Measurements from ENCODE around the gene PSMB3. TPM values are rescaled to one million over a fixed set of nuclear protein-coding genes. Genes with fewer than 3 reads are reported as not detected.
A peak's percentile ranks its signal among the peaks of the same experiment; 100 is the strongest.

The PSMB3 gene
- total RNA-seq, 1 experiment from 2014 or later: 233 TPM

DNA sequence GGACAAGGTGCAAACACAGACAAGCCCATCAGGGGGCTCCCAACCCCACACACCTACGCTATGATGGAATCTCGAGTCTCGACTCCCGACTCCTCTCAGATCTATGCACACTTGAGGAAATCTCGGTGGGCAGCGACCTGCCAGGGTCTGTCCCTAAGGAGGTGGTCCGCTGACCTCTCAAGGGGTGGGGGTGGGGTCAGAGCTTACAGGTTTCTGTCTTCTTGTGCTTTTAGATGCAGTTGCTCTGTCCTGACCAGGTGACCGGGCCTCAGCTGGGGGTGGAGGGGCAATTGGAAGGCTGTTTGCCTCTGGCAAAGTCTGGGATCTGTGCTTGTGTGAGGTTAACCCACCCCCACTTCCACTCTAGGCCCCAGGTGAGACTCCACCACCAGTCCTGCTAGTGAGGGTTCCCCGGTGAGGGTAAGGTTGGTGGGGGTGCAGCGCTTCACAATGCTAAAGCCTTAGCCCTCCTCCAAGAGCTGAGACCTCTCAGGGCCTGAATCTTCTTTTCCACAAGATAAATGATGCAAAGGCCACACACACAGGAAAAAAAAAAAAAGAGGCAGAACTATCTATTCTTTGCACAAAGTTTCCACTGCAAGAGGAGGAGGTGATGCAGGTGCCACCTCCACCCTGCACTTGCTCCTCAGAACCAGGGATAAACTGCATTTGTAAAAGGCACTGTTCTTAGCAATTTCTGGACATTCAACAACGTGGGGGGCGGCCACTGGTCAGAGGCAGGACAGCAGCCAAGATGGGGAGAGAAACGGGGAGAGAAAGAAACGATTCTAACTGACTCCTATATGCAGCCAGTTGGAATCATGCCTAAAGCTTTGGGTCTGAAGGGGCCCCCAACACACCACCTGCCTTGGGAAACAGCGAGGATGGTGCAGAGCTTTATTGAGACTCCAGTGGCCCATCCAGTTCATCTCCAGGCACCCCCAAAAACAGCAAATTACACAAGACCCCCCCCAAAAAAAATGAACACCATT lies 18.3 kb upstream of the PSMB3 start:
- no peak for DNase-seq (ENCODE audit: low read depth)

DNA sequence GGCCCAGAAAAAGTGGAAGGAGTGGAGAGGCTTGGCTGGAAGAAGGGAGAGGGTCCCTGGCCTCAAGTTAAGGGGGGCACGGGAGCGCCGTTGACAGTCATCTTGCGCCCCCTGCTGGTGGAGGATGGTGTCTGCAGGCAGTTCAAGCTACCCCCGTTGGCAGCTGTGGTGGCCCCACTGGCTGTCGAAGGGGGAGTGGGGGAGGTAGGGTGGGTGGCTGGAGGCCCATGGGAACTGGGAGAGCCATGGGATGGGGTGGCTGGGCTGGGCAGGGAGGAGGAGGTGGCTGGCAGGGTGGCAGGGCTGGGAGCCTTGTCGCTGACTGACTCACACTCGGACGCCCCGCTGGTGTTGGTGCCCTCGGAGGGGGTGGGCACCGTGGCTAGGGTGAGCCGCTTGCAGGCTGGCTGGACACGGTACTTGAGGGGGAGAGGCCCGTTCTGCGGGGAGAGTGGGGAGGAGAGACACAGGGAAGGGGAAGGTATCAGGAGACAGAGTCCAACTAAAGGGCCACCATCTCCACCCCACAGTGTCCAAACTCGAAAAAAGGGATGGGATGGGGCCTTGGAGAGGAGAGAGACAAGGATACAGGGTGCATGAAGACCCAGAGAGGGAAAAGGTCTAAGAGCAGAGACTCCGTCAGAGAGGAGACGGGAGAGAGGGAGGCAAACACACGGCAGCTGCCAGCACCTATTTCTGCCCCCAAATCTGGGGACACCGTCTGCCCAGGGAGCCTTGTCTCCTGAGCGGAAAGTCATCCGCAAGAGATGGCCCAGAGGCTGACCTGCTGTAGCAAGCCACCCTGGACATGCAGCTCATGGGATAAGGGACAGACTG lies 17.2 kb upstream of the PSMB3 start:
- no peak for DNase-seq (ENCODE audit: low read depth)

DNA sequence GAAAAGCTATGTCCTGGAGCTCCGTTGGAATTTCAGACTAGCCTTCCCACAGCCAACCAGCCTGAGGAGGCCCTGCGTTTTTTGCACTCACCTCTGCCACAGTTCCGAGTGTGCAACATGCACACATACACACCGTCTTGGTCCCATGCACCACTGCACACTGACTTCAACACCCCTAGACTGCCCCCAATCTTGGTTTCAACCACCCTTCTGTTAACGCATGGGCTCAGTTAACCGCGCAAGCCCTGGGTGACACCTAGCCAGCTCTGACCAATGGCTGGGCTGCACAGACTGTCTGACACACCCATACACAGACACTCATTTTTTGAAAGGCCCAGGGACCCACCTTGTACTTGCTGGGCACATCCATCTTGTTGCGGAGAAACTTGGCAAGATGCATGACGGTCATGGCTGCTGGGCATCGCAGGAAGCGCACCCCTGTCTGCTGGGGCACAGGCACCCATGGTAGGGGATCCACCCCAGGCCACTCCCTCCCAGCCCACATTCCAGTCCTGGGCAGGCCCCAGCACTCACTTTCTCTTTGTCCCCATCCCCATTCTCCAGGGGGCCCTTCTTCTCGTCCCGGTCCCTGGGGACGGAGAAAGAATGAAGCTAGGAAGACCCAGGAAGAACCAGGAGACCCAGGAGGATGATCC lies 14.4 kb upstream of the PSMB3 start:
- no peak for DNase-seq (ENCODE audit: low read depth)

DNA sequence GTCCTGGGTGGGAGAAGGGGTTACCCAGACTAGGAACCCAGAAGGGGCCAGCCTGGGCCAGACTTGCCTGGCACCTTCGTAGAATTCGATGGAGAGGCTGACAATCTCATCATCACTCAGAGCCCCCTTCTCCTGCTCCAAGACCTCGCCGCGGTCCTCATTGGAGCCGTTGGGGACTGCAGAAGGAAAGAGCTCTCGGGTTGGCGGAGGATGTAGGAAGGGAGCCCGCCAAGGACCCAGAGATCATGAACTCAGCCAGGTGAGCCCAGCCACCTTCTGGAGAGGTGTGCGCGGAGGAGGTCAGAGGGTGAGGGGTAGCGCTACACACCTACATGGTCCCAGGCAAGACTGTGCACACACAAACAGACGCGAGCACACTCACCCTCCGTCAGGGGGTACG lies 13.9 kb upstream of the PSMB3 start:
- no peak for DNase-seq (ENCODE audit: low read depth)

DNA sequence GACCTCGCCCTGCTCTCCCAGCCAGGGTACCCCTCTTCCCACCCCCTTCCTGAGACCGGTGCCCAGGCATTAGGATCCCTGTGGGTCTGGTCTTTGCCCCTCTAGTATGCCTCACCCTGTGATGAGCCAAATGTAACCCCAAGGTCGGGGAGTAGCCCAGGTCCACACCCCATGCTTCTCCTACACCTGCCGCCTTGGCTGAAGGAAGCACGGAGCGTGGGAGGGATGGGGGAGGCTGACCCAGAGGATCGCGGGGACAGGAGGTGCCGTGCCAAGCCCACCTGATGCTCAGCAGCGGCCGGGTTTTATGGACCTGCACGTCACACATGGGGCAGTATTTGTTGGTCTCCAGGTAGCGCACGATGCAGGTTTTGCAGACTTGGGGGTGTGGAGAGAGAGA lies 13.2 kb upstream of the PSMB3 start:
- no peak for DNase-seq (ENCODE audit: low read depth)

DNA sequence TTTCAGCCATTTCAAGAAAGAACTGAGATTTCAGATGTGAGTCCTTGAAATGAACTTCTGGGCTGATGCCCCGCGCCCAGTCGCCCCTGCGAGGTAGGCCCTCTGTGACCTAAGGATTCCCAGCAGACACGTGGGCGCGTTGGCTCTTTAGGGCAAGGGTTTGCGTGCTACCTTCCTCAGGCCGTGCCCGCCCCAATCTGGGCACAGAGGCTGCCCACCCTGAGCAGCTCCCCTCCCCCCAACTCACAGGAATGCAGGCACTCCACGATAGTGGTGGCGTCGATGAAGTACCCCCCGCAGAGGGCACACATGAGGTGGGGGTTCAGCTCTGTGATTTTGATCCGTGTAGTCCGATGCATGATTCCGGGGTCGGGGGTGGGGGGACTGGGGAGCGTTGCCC lies 12.5 kb upstream of the PSMB3 start:
- no peak for DNase-seq (ENCODE audit: low read depth)

DNA sequence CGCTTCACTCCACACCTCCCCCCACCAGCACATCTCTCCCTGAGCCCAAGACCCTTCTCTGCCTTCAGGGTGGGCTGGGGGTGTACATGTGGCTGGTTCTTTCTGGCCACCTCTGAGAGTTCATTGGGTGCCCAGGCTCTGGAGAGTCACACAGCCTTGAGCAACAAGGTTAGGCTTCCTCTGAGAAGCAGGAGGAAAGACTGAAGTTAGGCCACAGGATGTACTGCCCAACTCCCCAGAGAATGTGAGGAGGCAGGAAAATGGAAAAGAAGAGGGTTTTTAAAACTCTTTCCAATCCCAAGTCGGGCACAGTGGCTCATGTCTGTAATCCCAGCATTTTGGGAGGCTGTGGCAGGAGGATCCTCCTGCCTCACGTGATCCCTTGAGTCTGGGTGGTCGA lies 11.7 kb upstream of the PSMB3 start:
- no peak for DNase-seq (ENCODE audit: low read depth)

DNA sequence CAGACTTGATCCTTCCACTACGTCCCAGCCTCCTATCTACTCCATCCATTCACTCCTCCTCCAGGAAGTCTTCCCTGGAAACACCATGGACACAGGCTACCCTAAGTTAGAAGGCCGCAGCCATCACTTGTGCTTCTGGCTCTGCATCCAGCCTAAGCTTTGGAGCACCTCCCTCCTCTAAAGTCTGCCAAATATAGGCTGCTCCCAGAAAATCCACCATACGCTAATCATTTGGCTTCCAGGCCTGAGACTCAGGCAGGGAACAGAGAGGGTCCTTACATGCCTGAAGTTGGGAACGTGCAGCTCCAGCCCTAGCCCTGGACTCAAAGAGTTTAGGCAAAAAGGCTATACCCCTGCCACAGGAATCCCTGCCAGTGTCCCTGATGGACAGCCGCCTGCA lies 11.1 kb upstream of the PSMB3 start:
- no peak for DNase-seq (ENCODE audit: low read depth)

DNA sequence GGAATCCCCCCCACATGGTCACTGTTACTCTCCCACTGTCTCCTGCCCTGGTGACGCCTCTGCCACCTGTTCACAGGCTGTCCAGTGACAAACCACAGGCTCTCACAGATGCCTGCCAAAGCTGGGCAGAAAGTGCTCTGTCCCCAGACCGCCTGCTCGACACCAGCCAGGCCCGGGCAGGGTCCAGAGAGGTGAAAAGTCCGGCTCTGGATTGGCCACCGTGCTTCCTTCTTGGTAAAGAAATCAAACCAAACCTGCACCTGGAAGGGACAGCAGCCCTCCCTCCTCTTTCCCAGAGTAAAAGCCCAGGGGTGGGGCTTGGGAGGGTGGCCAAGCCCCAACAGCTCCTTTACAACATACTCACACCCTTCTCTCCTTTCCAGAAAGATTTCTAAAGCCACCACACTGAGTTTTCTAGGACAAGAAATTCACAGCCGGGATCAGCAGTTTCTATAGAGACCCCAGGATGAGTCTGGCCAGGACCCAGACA lies 10.6 kb upstream of the PSMB3 start:
- DNase-seq (ENCODE audit: low read depth): no peak

DNA sequence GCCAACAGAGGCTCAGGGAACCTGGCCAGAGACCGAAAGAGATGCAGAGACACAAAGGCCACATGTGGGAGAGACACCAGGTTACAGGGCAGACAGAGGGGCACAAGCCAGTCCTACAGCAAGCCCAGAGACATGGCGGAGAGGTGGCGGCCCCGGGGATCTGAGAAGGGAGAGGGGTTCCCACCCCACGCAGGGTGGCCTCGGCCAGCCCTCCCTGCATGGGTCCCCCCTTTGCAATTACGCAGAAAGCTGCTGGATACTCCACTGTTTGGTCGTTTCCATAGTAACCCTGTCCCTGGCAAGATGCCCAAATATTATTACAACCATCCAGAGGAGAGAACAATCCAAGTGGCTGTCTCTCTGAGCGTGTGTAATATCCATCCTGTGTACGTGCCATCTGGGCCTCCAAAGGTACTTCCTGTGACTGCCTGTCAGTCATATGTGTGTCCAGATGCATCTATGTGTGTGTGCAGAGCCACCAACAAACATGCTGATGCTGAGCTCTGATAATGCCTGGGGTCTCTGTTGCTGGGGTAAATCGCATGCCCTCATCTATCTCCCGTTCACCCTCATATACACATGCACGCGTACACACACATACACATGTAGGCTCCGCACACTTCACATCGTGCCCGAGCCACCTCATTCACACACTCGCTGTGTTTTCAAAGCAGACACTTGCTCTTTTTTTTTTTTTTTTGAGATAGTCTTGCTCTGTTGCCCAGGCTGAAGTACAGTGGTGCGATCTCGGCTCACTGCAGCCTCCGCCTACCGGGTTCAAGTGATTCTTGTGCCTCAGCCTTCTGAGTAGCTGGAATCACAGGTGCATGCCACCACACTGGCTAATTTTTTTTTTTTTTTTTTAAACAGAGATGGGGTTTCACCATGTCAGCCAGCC lies 9.9 kb upstream of the PSMB3 start:
- peak; percentile 82 for DNase-seq (ENCODE audit: low read depth)

DNA sequence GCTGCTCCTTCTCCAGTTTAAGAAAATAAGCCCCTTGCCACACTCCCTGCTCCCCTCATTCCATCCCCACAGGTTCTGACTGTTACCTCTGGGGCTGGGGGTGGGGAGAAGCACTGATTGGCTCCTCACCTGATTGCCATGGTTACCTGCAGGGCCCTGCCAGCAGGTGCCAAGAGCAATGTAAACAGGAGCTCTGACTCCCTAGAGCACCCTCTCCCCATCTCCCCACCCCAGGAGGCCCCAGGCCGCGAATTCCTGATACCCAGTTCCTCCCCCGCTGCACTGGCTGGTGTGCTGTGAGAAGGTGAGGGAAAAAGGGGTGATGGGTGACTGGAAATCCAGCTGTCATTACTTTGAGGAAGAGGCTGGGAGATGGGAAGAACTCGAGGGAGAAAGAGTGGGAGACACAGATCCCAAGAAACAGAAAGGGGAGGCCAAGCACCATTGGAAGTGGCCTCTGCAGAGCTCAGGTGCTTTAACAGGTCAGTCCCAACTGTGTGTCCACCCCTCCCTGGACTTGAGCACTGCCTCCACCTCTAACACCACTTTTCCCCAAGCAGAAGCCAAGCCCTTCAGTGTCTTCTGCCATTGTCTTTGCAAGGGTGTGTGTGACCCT lies 8.9 kb upstream of the PSMB3 start:
- DNase-seq (ENCODE audit: low read depth): no peak

DNA sequence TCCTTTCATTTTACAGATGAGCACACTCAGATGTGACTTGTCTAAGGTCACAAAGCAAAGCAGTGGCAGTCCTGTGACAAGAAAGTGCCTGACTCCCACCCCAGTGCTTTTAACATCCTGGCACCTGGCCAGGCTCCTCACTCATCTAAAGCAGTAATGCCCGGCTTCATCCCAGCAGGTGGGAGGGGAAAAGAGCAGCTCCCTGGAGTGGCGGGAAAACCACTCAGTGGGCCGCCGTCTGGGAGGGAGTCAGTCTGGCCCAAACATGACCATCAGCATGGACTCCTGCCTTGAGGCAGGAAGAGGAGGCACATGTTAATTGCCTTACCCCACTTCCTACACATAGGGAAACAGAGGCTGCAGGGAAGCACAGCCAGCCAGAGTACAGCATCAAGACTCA lies 7.0 kb upstream of the PSMB3 start:
- no peak for DNase-seq (ENCODE audit: low read depth)

DNA sequence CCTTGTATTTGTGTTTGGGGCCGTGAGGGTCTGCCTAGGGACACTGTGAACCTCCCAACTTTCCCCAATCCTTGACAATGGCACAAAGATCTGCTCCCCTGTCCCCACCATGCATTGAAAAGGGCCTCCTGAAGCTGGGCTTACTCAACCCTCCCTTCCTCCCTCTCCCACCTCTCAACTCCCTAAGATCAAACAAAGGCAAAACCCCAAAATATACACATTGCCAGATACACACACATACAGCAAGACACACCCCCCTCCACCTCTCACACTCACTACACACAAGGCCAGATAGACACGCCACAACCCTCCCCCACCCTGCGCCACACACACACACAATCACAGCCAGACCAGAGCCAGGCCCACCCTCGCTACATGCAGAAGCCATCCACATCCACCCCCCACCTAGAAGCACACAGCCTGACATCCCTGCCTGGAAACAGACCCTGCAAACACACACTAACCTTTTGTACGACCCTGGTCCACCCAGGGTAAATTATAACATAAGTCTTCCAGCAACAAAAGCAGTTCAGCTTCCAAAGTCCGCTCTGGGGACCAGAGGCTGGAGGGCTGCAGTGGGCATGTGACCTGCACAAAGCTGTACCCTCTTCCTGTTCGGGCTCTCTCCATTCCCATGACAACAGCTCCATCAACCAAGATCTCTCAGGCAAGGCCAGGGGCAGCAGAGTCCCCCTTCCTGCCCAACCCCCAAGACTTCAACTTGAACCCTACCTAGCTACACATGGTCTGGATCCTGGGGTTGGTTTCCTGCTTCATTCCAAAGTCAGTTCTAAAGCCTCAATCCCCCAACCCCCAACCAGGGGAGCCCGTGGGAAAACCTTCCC lies 6.3 kb upstream of the PSMB3 start:
- DNase-seq (ENCODE audit: low read depth): no peak

DNA sequence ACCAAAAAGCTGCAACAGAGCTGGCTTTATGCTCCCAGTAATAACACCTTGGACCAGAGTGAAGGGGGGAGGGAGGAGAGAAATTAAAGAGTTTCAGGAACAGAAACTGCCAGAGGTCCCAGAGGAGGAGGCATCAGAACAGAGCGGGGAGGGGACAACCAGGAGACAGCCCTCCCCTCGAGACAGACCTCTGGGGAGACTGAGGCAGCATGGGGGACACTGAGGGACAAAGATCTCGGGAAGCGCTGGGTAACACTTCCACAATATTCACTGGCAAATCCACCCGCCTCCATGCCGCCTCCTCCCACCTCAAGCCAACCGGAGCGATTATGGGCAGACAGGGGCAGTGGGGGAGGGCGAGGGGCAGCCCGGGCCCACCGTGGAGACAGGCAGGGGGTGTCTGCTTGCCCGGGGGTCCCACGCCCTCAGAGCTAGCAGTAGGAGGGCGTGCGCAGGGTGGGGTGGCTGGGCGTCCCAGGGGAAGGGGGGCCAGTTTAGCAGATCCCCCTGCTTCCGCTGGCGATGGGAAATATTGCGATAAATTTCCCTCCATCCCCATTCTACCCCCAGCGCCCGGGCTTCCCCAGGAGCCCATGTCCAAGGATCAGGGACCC lies 5.6 kb upstream of the PSMB3 start:
- DNase-seq (ENCODE audit: low read depth): no peak

DNA sequence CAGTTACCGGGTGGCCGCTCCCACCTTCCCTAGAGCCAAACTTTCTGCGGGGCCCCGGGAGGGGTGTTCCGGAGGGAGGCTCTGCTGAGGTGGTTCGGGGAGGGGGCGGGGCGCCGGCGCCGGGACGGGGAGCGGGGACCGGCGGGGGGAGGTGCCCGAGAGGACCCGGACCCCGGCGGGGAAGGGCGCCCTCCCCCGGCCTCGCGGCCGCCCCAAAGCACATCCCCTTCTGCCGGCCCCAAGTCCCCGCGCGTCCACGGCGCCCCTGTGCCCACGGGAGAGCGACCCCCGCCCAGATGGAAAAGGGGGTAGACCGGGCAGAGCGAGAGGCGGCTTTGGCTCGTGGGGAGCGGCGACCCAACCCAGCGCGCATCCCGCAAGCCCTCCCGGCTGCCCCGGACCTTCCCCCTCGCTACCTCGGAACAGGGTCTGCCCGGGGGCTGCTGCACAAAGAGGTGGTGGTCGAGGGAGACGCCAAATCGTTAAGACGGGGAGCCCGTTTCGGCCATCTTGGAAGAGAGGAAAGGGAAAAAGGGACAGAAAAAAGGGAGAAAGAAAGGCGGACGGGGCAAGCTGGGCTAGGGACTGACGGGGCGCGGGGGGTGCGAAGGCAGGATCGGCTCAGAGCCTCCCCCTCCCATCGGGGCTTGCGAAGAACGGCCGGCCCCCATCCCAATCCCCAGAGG lies 4.9 kb upstream of the PSMB3 start:
- DNase-seq (ENCODE audit: low read depth): no peak

DNA sequence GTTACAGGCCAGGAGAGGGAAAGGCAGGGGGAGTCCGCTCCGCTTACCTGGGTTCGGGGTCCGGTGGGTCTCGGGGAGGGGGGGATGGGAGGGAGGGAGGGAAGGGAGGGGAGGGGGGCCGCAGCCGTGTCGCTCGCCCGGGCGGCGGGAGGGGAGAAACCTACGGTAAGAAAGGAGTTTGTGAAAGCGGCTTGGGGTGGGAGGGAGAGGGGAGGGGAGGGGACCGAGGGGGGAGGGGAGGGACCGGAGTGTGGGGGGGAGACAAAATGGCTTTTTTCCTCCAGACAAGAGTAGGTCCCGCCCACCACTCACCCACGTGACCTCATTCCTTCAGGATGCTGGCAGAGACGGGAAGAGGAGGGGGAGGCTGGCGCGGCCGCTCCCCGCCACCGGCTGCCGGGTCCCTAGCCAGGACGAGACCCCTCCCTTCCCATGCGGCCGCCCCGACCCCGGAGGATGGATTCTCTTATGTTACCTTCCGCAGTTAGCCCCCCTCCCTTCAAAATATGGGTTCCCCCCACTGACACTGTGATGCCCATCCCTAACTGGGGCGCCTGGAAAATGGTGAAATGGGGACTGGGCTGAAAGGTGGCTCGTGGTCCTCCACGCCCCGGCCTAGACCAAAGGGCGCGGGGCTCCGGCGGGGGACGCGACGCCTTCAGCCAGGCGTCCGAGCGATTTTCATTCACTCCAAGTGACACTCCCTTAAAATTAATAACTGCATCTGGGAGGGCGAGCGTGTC lies 4.2 kb upstream of the PSMB3 start, which contains the start of gene PCGF2:
Gene PCGF2 (minus strand): TSS at position 188 of the 743 bp plus-strand sequence. CDS start 7,934 bp downstream, outside the sequence.
- peak; percentile 86 for DNase-seq (ENCODE audit: low read depth)

DNA sequence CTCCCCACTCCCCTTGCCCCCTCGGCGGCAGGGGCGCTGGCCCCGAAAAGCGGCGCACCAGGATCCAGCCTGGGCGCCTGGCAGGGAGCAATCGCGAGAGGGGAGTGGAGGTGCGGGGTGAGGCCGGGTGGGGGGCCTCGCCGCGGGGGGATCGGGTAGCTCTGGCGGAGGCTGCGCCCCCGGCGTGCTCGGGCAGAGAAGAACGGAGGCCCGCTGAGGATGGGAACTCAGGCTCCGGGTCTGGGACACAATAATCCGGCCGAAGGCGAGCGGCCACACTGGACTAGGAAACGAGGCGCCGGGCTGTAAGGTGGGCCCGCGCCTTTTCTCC lies 3.7 kb upstream of the PSMB3 start:
- no peak for DNase-seq (ENCODE audit: low read depth)

Data from LHCN-M2 (cell line).